Activated CD4-positive, alpha-beta T cell treated with anti-CD3 and anti-CD28 coated beads, Interleukin-10, Interleukin-2, amounts not matched to agents 100 ng/mL and 50 ng/mL, durations not matched to agents 16 hours and 8 hours (primary cell): ENCODE data around the gene ARHGAP22.

Source experiments
- DNase-seq: peaks from one replicate; pipeline ENCODE4 v3.0.0-alpha.2; 2020

Gene ARHGAP22

GRCh38 chr10:48550071-48550691 is 54.7 kb downstream of the ARHGAP22 start:
- DNase-seq = no peak

- DNase-seq = no peak
Measured at GRCh38 chr10:48549236-48549635, 55.6 kb downstream of the ARHGAP22 start.

GRCh38 chr10:48548531-48549135 is 56.2 kb downstream of the ARHGAP22 start:
- no peak for DNase-seq

GRCh38 chr10:48547981-48548380 is 56.9 kb downstream of the ARHGAP22 start:
- no peak for DNase-seq

GRCh38 chr10:48547061-48547895 is 57.6 kb downstream of the ARHGAP22 start:
- no peak for DNase-seq

- no peak for DNase-seq
Measured at GRCh38 chr10:48545462-48546145, 59.3 kb downstream of the ARHGAP22 start.

GRCh38 chr10:48543182-48543844 is 61.6 kb downstream of the ARHGAP22 start:
- no peak for DNase-seq

- no peak for DNase-seq
Measured at GRCh38 chr10:48542471-48543181, 62.2 kb downstream of the ARHGAP22 start.

- DNase-seq = no peak
Measured at GRCh38 chr10:48541144-48541795, 63.6 kb downstream of the ARHGAP22 start.

GRCh38 chr10:48538611-48539010 is 66.3 kb downstream of the ARHGAP22 start:
- DNase-seq = no peak

- no peak for DNase-seq
Measured at GRCh38 chr10:48536916-48537890, 67.7 kb downstream of the ARHGAP22 start.

- DNase-seq = no peak
Measured at GRCh38 chr10:48536156-48536500, 68.7 kb downstream of the ARHGAP22 start.

GRCh38 chr10:48535416-48536155 is 69.3 kb downstream of the ARHGAP22 start:
- DNase-seq = no peak

- DNase-seq = no peak
Measured at GRCh38 chr10:48533951-48534720, 70.7 kb downstream of the ARHGAP22 start.

GRCh38 chr10:48533540-48533939 is 71.3 kb downstream of the ARHGAP22 start:
- no peak for DNase-seq

GRCh38 chr10:48531486-48531885 is 73.4 kb downstream of the ARHGAP22 start:
- DNase-seq = no peak

GRCh38 chr10:48529331-48529730 is 75.5 kb downstream of the ARHGAP22 start:
- no peak for DNase-seq

- no peak for DNase-seq
Measured at GRCh38 chr10:48527756-48528155, 77.1 kb downstream of the ARHGAP22 start.
